IMR-90 (cell line): ENCODE data around the gene FFAR2. TPM values are rescaled to one million over a fixed set of nuclear protein-coding genes. Genes with fewer than 3 reads are reported as not detected.

ENCODE experiments used
- ATAC-seq: fragments of 200-7000 bp; cut with Tn5 transposase; 2 replicates; pipeline ENCODE4 v1.9.1; 2020; ENCODE audit warnings: low read depth, mild to moderate bottlenecking, moderate library complexity
- BruUV-seq: library from RNA; stranded (reverse); fragments of 400-500 nt; replicated peaks from 2 replicates; lab custom pipeline; 2021; lab: Mats Ljungman, UMichigan
- CTCF ChIA-PET: fragments of 300-600 bp; formaldehyde crosslinking; extraction: SDS; loops from one replicate; lab custom pipeline; 2021; ENCODE audit warnings: antibody characterized with exemption; lab: Yijun Ruan, JAX
- POLR2A ChIA-PET: fragments of 300-600 bp; sonication (Branson Sonifier 250); formaldehyde crosslinking; loops from one replicate; lab custom pipeline; 2022; ENCODE audit warnings: antibody characterized with exemption; ENCODE audit not compliant: unreplicated experiment; lab: Charles Lee
- DNase-seq: peaks from one replicate; pipeline ENCODE4 v3.0.0; 2013
- H2AFZ ChIP-seq: replicated peaks from 2 replicates; pipeline ENCODE3; 2013; ENCODE audit warnings: low read length, mild to moderate bottlenecking; ENCODE audit not compliant: poor library complexity
- H2AK5ac ChIP-seq: 2 replicates; pipeline ENCODE4 v1.6.1; 2013; ENCODE audit warnings: low read depth, low read length, inconsistent platforms
- H2AK9ac ChIP-seq: replicated peaks from 2 replicates; pipeline ENCODE3; 2013; ENCODE audit warnings: mild to moderate bottlenecking, low read depth, low read length, moderate library complexity; ENCODE audit not compliant: poor library complexity
- H2BK120ac ChIP-seq: 2 replicates; pipeline ENCODE4 v1.6.1; 2013; ENCODE audit warnings: low read depth, low read length, inconsistent platforms
- H2BK15ac ChIP-seq: 3 replicates; pipeline ENCODE4 v1.6.1; 2013; ENCODE audit warnings: low read depth, low read length, inconsistent platforms
- H2BK20ac ChIP-seq: 2 replicates; pipeline ENCODE4 v1.6.1; 2013; ENCODE audit warnings: low read depth, mild to moderate bottlenecking, inconsistent platforms, low read length, moderate library complexity
- H2BK5ac ChIP-seq: 2 replicates; pipeline ENCODE4 v1.6.1; 2013; ENCODE audit warnings: mild to moderate bottlenecking, low read depth, low read length, inconsistent platforms; ENCODE audit not compliant: poor library complexity, severe bottlenecking
- H3K14ac ChIP-seq: replicated peaks from 2 replicates; pipeline ENCODE4 v1.6.1; 2013; ENCODE audit warnings: low read depth, low read length, inconsistent platforms
- H3K18ac ChIP-seq: 2 replicates; pipeline ENCODE4 v1.6.1; 2013; ENCODE audit warnings: low read depth, low read length, control low read depth
- H3K23ac ChIP-seq: 2 replicates; pipeline ENCODE4 v1.6.1; 2013; ENCODE audit warnings: low read depth, low read length, inconsistent platforms
- H3K27ac ChIP-seq: 2 replicates; pipeline ENCODE4 v1.5.1; 2013; ENCODE audit warnings: mild to moderate bottlenecking, control low read depth, low read length; ENCODE audit not compliant: insufficient read depth
- H3K27me3 ChIP-seq: 2 replicates; pipeline ENCODE4 v1.6.1; 2013; ENCODE audit warnings: low read length; ENCODE audit not compliant: control insufficient read depth, insufficient read depth
- H3K36me3 ChIP-seq: 2 replicates; pipeline ENCODE4 v1.6.1; 2013; ENCODE audit warnings: low read length, mixed read lengths; ENCODE audit not compliant: control insufficient read depth, insufficient read depth
- H3K4ac ChIP-seq: 2 replicates; pipeline ENCODE4 v1.6.1; 2013; ENCODE audit warnings: low read depth, low read length, inconsistent platforms
- H3K4me1 ChIP-seq: 2 replicates; pipeline ENCODE4 v1.6.1; 2013; ENCODE audit warnings: low read length, mixed read lengths; ENCODE audit not compliant: control insufficient read depth, insufficient read depth
- H3K4me2 ChIP-seq: 2 replicates; pipeline ENCODE4 v1.6.1; 2013; ENCODE audit warnings: low read depth, mild to moderate bottlenecking, control low read depth, low read length, moderate library complexity
- H3K4me3 ChIP-seq: 2 replicates; pipeline ENCODE4 v1.5.1; 2013; ENCODE audit warnings: low read depth, mild to moderate bottlenecking, control low read depth, low read length, moderate library complexity; ENCODE audit not compliant: insufficient read depth
- H3K56ac ChIP-seq: 2 replicates; pipeline ENCODE4 v1.6.1; 2013; ENCODE audit warnings: low read length, inconsistent platforms; ENCODE audit not compliant: insufficient read depth; ENCODE audit errors: extremely low read depth
- H3K79me1 ChIP-seq, 2 experiments: 2 replicates each; pipeline ENCODE4 v1.6.1; 2013; ENCODE audit warnings: low read length in 2 of 2, inconsistent platforms in 1 of 2, low read depth in 1 of 2
- H3K9ac ChIP-seq: 2 replicates; pipeline ENCODE4 v1.6.1; 2013; ENCODE audit warnings: low read depth, low read length, control low read depth
- H3K9me1 ChIP-seq: 2 replicates; pipeline ENCODE4 v1.6.1; 2013; ENCODE audit warnings: low read length, inconsistent platforms; ENCODE audit not compliant: insufficient read depth
- H3K9me3 ChIP-seq: 2 replicates; pipeline ENCODE4 v1.6.1; 2013; ENCODE audit warnings: low read length; ENCODE audit not compliant: control insufficient read depth, insufficient read depth
- H4K20me1 ChIP-seq: 2 replicates; pipeline ENCODE4 v1.6.1; 2013; ENCODE audit warnings: low read length, inconsistent platforms; ENCODE audit not compliant: insufficient read depth
- H4K5ac ChIP-seq: 2 replicates; pipeline ENCODE4 v1.6.1; 2013; ENCODE audit warnings: mild to moderate bottlenecking, low read depth, low read length, control low read depth
- H4K8ac ChIP-seq, 2 experiments: 2 replicates each; pipeline ENCODE4 v1.6.1; 2013; ENCODE audit warnings: low read depth in 2 of 2, low read length in 2 of 2, control low read depth in 1 of 2, inconsistent platforms in 1 of 2
- H4K91ac ChIP-seq: 2 replicates; pipeline ENCODE4 v1.6.1; 2013; ENCODE audit warnings: low read depth, low read length, inconsistent platforms; ENCODE audit not compliant: insufficient read depth
- BHLHE40 ChIP-seq: fragments of 150-350 bp; IDR thresholded peaks from 2 replicates; pipeline ENCODE4 v1.6.1; 2016; ENCODE audit warnings: mild to moderate bottlenecking, low read depth, low read length
- CHD1 ChIP-seq: IDR thresholded peaks from 2 replicates; pipeline ENCODE4 v1.6.1; 2012; ENCODE audit warnings: low read depth, low read length, improper control_type of control experiment
- FOS ChIP-seq: fragments of 150-350 bp; IDR thresholded peaks from 2 replicates; pipeline ENCODE4 v1.6.1; 2016; ENCODE audit warnings: low read depth, low read length
- MAFK ChIP-seq: IDR thresholded peaks from 2 replicates; pipeline ENCODE4 v1.6.1; 2012; ENCODE audit warnings: low read depth, low read length, improper control_type of control experiment
- MAZ ChIP-seq: IDR thresholded peaks from 2 replicates; pipeline ENCODE4 v1.6.1; 2012; ENCODE audit warnings: low read depth, mild to moderate bottlenecking, low read length, improper control_type of control experiment, moderate library complexity, borderline replicate concordance
- MXI1 ChIP-seq: IDR thresholded peaks from 2 replicates; pipeline ENCODE4 v1.6.1; 2012; ENCODE audit warnings: low read depth, mild to moderate bottlenecking, low read length, moderate library complexity, borderline replicate concordance
- POLR2A ChIP-seq: IDR thresholded peaks from 2 replicates; pipeline ENCODE4 v1.6.1; 2012; ENCODE audit warnings: mild to moderate bottlenecking, low read depth, low read length
- RAD21 ChIP-seq: IDR thresholded peaks from 2 replicates; pipeline ENCODE4 v1.6.1; 2012; ENCODE audit warnings: low read length, improper control_type of control experiment
- RCOR1 ChIP-seq: IDR thresholded peaks from 2 replicates; pipeline ENCODE4 v1.6.1; 2012; ENCODE audit warnings: mild to moderate bottlenecking, low read length, improper control_type of control experiment; ENCODE audit not compliant: insufficient replicate concordance
- RFX5 ChIP-seq: IDR thresholded peaks from 2 replicates; pipeline ENCODE4 v1.8.0; 2012; ENCODE audit warnings: low read depth, mild to moderate bottlenecking, low read length, moderate library complexity
- WGBS, 2 experiments: methylation state at CpG; one replicate each; pipeline versions ENCODE4 v1.1.5 to v1.1.7; 2013; ENCODE audit warnings: missing lambda C conversion rate in 2 of 2; ENCODE audit not compliant: insufficient read length in 1 of 2; ENCODE audit errors: extremely low coverage in 2 of 2; 5-methylcytosine and 5-hydroxymethylcytosine counted together
- dilution Hi-C: fragments of 300-500 bp; cut with HindIII; formaldehyde crosslinking; loops from one replicate; pipeline ENCODE4 v1.14.3; 2018; ENCODE audit warnings: low sequenced_read_pairs; ENCODE audit not compliant: unreplicated experiment
- in situ Hi-C: fragments of 300-500 bp; cut with MboI; formaldehyde crosslinking; loops from 3 replicates; pipeline ENCODE4 v1.14.3; 2019; ENCODE audit warnings: low sequenced_read_pairs, inconsistent platforms, mixed read lengths
- intact Hi-C: fragments of 100-400 bp; cut with micrococcal nuclease; formaldehyde crosslinking; loops from 2 replicates; pipeline ENCODE4 v1.10.0; 2022
- polyA plus RNA-seq, 3 experiments: library from polyadenylated mRNA; depleted of rRNA; stranded (reverse); fragments of >200 nt; gene quantifications; 2 replicates each; pipeline ENCODE4 v1.2.3, GENCODE V29; 2012; ENCODE audit warnings: low replicate concordance in 1 of 3
- total RNA-seq: library from RNA; depleted of rRNA; stranded (reverse); fragments of >200 nt; gene quantifications from 2 replicates; pipeline ENCODE4 v1.2.3, GENCODE V29; 2012
- TF ChIP-seq, protein P1 (sequence below): conservative IDR thresholded peaks from 2 replicates; pipeline ENCODE4 v1.5.1; 2012; ENCODE audit warnings: mild to moderate bottlenecking, low read depth, low read length, improper control_type of control experiment
- TF ChIP-seq, protein P2 (sequence below): fragments of 150-350 bp; IDR thresholded peaks from 2 replicates; pipeline ENCODE4 v1.6.1; 2017; ENCODE audit warnings: mild to moderate bottlenecking, antibody characterized with exemption, low read length, low read depth

The FFAR2 gene
- total and polyA plus RNA-seq, 2 of the 4 experiments (the other 2 are of a cell fraction): not detected

DNA sequence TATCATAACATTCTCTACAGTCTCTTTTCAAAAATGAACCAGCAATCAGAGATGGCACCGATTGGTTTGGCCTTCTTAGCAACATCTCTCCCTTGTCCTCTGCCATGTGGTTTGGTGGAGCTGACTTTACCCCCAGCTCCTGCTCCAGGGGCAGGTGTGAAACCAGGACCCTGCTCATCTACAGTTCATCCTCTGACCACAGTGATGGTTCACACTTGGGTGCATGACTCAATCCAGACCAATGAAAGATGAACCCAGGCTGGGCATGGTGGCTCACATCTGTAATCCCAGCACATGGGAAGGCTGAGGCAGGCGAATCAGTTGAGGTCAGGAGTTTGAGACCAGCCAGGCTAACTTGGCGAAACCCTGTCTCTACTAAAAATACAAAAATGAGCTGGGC lies 33.6 kb upstream of the FFAR2 start:
- no peak for TF ChIP-seq POLR2A
- TF ChIP-seq BHLHE40: no peak
- no peak for TF ChIP-seq RCOR1
- TF ChIP-seq, protein P1, sequence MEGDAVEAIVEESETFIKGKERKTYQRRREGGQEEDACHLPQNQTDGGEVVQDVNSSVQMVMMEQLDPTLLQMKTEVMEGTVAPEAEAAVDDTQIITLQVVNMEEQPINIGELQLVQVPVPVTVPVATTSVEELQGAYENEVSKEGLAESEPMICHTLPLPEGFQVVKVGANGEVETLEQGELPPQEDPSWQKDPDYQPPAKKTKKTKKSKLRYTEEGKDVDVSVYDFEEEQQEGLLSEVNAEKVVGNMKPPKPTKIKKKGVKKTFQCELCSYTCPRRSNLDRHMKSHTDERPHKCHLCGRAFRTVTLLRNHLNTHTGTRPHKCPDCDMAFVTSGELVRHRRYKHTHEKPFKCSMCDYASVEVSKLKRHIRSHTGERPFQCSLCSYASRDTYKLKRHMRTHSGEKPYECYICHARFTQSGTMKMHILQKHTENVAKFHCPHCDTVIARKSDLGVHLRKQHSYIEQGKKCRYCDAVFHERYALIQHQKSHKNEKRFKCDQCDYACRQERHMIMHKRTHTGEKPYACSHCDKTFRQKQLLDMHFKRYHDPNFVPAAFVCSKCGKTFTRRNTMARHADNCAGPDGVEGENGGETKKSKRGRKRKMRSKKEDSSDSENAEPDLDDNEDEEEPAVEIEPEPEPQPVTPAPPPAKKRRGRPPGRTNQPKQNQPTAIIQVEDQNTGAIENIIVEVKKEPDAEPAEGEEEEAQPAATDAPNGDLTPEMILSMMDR: no peak
- no peak for TF ChIP-seq MXI1
- no peak for TF ChIP-seq RFX5
- TF ChIP-seq FOS: no peak
- TF ChIP-seq, protein P2, sequence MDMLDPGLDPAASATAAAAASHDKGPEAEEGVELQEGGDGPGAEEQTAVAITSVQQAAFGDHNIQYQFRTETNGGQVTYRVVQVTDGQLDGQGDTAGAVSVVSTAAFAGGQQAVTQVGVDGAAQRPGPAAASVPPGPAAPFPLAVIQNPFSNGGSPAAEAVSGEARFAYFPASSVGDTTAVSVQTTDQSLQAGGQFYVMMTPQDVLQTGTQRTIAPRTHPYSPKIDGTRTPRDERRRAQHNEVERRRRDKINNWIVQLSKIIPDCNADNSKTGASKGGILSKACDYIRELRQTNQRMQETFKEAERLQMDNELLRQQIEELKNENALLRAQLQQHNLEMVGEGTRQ: no peak
- TF ChIP-seq RAD21: no peak
- TF ChIP-seq MAFK: no peak
- no peak for TF ChIP-seq MAZ
- no peak for TF ChIP-seq CHD1
- no peak overlapping the region for H3K23ac ChIP-seq
- H2BK20ac ChIP-seq: no peak overlapping the region
- H4K20me1 ChIP-seq: no peaks in the 10 kb centered on the region
- H2AK9ac ChIP-seq: no peak overlapping the region
- H4K8ac ChIP-seq: no peak overlapping the region
- H3K27me3 ChIP-seq: peaks cover 6% of the 10 kb centered on the region; the same call in 1 of the 2 replicates
- H2AFZ ChIP-seq: no peak overlapping the region
- no peaks in the 10 kb centered on the region for H3K4me1 ChIP-seq
- H3K4ac ChIP-seq: no peak overlapping the region
- BruUV-seq: no TSS peak
- no peak overlapping the region for H2BK15ac ChIP-seq
- no peaks in the 10 kb centered on the region for H3K9me3 ChIP-seq
- H2AK5ac ChIP-seq: no peak overlapping the region
- H3K79me1 ChIP-seq: no peaks in the 10 kb centered on the region
- H4K5ac ChIP-seq: no peak overlapping the region
- H3K9ac ChIP-seq: no peak overlapping the region
- no peak overlapping the region for H3K27ac ChIP-seq
- ATAC-seq (no peak), DNase-seq (no peak)
- CTCF ChIA-PET: no interaction called here
- no peak overlapping the region for H3K4me3 ChIP-seq
- no peak overlapping the region for H3K4me2 ChIP-seq
- intact Hi-C loops: no loop called here
- H3K14ac ChIP-seq: no peak overlapping the region
- H4K91ac ChIP-seq: no peak overlapping the region
- no peak overlapping the region for H2BK120ac ChIP-seq
- no peak overlapping the region for H3K56ac ChIP-seq
- in situ Hi-C loops: no loop called here
- dilution Hi-C loops: no loop called here
- H3K18ac ChIP-seq: no peak overlapping the region
- no peaks in the 10 kb centered on the region for H3K9me1 ChIP-seq
- WGBS, 2 experiments: no CpG with 5 or more reads among the region's 3 CpGs
- H3K36me3 ChIP-seq: no peaks in the 10 kb centered on the region
- H2BK5ac ChIP-seq: no peak overlapping the region
- POLR2A ChIA-PET: no interaction called here
